GM10266 (cell line): ENCODE results near the gene PPARA.

Experiments
- DNase-seq: peaks from one replicate; pipeline ENCODE4 v3.0.0; 2012; ENCODE audit errors: extremely low spot score
- CTCF ChIP-seq: IDR thresholded peaks from 2 replicates; pipeline ENCODE4 v1.5.1; 2012; ENCODE audit warnings: mild to moderate bottlenecking, low read depth; ENCODE audit not compliant: control insufficient read depth, insufficient read depth; ENCODE audit errors: missing control alignments

Gene PPARA

DNA sequence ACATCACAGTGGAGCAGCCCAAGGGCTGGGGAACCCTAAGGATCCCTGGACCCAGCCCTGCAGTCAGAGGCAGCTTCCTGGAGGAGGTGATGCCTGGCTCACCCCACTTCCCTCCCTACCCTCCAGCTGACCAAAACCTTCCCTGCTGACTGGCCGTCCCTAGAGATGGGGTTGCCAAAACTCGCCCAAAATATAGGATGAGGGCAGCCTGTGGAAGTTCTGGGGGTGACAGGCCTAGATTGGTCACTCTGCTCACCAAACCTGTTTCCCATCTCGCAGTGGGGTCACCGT lies 35.0 kb upstream of the PPARA start:
- no peak for DNase-seq
- no peak for TF ChIP-seq CTCF

DNA sequence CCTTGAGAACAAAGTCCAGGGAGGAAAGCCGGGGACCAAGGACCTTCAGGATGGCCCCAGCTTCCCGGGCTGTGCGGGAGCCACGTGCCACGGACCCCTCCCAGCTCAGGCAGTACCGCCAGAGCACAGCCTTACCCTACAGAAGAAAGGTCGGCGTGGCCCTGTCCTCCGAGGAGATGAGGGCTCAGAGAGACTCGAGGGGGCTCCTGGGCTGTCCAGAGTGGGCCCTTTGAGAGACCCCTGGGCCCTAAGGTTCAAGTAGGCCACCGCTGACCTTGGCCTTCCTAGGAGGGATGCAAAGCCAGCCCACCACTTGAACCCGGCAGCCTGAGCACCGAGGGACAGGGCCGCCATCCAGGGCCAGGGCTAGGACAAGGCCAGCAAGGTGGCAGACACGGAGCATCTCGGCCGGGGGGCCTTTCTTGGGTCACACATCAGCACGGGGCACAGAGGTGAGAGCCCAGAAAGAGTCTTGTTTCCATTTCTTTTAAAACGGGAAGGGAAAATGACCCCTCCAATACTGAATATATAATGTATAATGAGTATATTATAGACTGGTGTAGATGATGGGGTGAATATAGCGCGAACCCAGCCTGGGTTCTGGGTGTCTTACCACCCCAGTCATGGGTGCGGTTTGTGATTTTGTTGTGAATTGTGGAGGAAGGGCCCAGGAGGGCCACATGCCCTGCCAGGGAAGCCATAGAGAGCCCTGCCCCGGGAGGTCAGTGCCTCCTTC lies 34.4 kb upstream of the PPARA start:
- DNase-seq, result no peak
- no peak for TF ChIP-seq CTCF

DNA sequence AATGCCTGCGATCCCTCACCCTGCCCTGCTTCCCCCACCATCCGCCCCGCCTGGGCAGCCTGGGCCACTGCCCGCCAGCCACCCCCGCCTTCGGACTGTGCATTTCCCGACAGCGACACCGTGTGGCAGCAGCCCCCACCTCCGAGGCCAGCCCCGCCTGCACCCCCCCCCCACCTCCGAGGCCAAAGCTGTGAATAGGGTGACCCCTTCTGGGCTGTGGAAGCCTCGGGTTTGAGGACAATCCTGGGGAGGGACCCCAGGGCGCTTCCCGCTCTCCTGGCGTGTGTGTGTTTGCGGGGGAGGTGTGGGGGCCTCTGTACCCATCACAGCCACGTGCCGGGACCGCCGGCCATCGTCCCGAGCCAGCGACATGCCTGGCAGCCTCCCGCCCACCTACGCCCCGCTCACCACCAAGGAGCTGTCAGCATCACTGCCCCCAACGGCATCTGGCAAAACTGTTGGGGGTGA lies 33.8 kb upstream of the PPARA start:
- TF ChIP-seq CTCF, result peak; percentile 82
- DNase-seq, result peak; percentile 97

- DNase-seq, result no peak
- TF ChIP-seq CTCF, result no peak
Measured at GRCh38 chr22:46117206-46118199, 32.8 kb upstream of the PPARA start.

GRCh38 chr22:46119093-46119728 lies 31.1 kb upstream of the PPARA start:
- no peak for TF ChIP-seq CTCF
- no peak for DNase-seq

GRCh38 chr22:46119729-46120419 lies 30.5 kb upstream of the PPARA start:
- TF ChIP-seq CTCF, result no peak
- DNase-seq, result no peak
